Epithelial cell of esophagus (primary cell): ENCODE measurements around the gene CAMK2N1.

Experiments used
- DNase-seq: peaks from one replicate; pipeline ENCODE4 v3.0.0; 2010; ENCODE audit warnings: low read depth
- H3K4me3 ChIP-seq: 2 replicates; pipeline ENCODE4 v1.5.1; 2011; ENCODE audit warnings: mild to moderate bottlenecking, low read length, control low read depth
- CTCF ChIP-seq: IDR thresholded peaks from 2 replicates; pipeline ENCODE4 v1.5.1; 2011; ENCODE audit warnings: low read depth, mild to moderate bottlenecking, low read length, control low read depth, inconsistent platforms; ENCODE audit not compliant: insufficient read depth; ENCODE audit errors: missing control alignments

The CAMK2N1 gene

GRCh38 chr1:20483098-20483832 is 2.7 kb downstream of the CAMK2N1 start:
- H3K4me3 ChIP-seq: peak overlapping the region; percentile 70
- no peak for DNase-seq
- TF ChIP-seq CTCF: no peak

- H3K4me3 ChIP-seq: no peak overlapping the region
- TF ChIP-seq CTCF: no peak
- no peak for DNase-seq
Measured at GRCh38 chr1:20481643-20482498, 4.1 kb downstream of the CAMK2N1 start.

GRCh38 chr1:20480951-20481617 is 4.9 kb downstream of the CAMK2N1 start:
- TF ChIP-seq CTCF: no peak
- peak; percentile 55 for DNase-seq
- no peak overlapping the region for H3K4me3 ChIP-seq

GRCh38 chr1:20480243-20480944 is 5.6 kb downstream of the CAMK2N1 start:
- no peak for DNase-seq
- H3K4me3 ChIP-seq: no peak overlapping the region
- TF ChIP-seq CTCF: no peak

- no peak overlapping the region for H3K4me3 ChIP-seq
- TF ChIP-seq CTCF: no peak
- DNase-seq: no peak
Measured at GRCh38 chr1:20479840-20480239, 6.2 kb downstream of the CAMK2N1 start.

GRCh38 chr1:20478057-20478635 is 7.9 kb downstream of the CAMK2N1 start:
- TF ChIP-seq CTCF: no peak
- H3K4me3 ChIP-seq: no peak overlapping the region
- DNase-seq: no peak
